Liver (tissue), 3 donors: Measurements from ENCODE around the gene ZNF341.

Source experiments
- CTCF ChIP-seq: fragments of 150-350 bp; IDR thresholded peaks from 2 replicates; pipeline ENCODE4 v1.5.1; 2017; ENCODE audit warnings: improper control_type of control experiment, low read depth, low read length; ENCODE audit not compliant: missing input control
- REST ChIP-seq: IDR thresholded peaks from 2 replicates; pipeline ENCODE4 v1.6.1; 2016; ENCODE audit warnings: antibody characterized with exemption, mild to moderate bottlenecking
- TAF1 ChIP-seq: conservative IDR thresholded peaks from 2 replicates; pipeline ENCODE4 v1.6.1; 2016; ENCODE audit warnings: antibody characterized with exemption, mild to moderate bottlenecking
- donor health status: healthy.
- donor health status: healthy.

- TF ChIP-seq CTCF: no peak
- no peak for TF ChIP-seq REST
- TF ChIP-seq TAF1: no peak
Observed at GRCh38 chr20:33766686-33767085, 34.9 kb downstream of the ZNF341 start.
